Keratinocyte (primary cell): ENCODE measurements around the gene PLXNA2. TPM values are rescaled to one million over a fixed set of nuclear protein-coding genes. Genes with fewer than 3 reads are reported as not detected.

Source experiments
- DNase-seq: peaks from one replicate; pipeline ENCODE4 v3.0.0-alpha.2; 2011; ENCODE audit warnings: low read depth, missing footprints, low spot score
- FAIRE-seq: peaks from 2 replicates; lab custom pipeline; 2011; peaks lifted over from hg19 to GRCh38; lab: Jason Lieb, UNC
- H2AFZ ChIP-seq: 2 replicates; pipeline ENCODE4 v1.6.0; 2012; ENCODE audit warnings: low read length, control low read depth, inconsistent platforms; ENCODE audit not compliant: control insufficient read depth
- H3K27ac ChIP-seq: 2 replicates; pipeline ENCODE4 v1.5.1; 2011; ENCODE audit warnings: low read length; ENCODE audit not compliant: control insufficient read depth, insufficient read depth
- H3K27me3 ChIP-seq: 3 replicates; pipeline ENCODE4 v1.6.0; 2011; ENCODE audit warnings: low read length; ENCODE audit not compliant: control insufficient read depth, insufficient read depth; ENCODE audit errors: extremely low read depth
- H3K36me3 ChIP-seq, 2 experiments: 2 replicates in 1 of 2; 3 replicates in 1 of 2; pipeline ENCODE4 v1.5.1; 2011; ENCODE audit warnings: low read length in 2 of 2, mild to moderate bottlenecking in 1 of 2; ENCODE audit not compliant: control insufficient read depth in 2 of 2, insufficient read depth in 2 of 2; ENCODE audit errors: extremely low read depth in 1 of 2
- H3K4me1 ChIP-seq: 3 replicates; pipeline ENCODE4 v1.5.1; 2011; ENCODE audit warnings: low read length; ENCODE audit not compliant: control insufficient read depth, insufficient read depth; ENCODE audit errors: extremely low read depth
- H3K4me2 ChIP-seq: 3 replicates; pipeline ENCODE4 v1.6.0; 2011; ENCODE audit warnings: low read depth, low read length; ENCODE audit not compliant: control insufficient read depth, insufficient read depth; ENCODE audit errors: extremely low read depth
- H3K4me3 ChIP-seq, 3 experiments: fragments of 200-600 bp in 1 of 3; sonication (generic) in 1 of 3; 2 replicates in 2 of 3; 3 replicates in 1 of 3; pipeline ENCODE4 v1.5.1; 2011 to 2016; ENCODE audit warnings: low read length in 3 of 3, mild to moderate bottlenecking in 3 of 3, control low read depth in 2 of 3, inconsistent platforms in 1 of 3, low read depth in 1 of 3, mixed read lengths in 1 of 3, mixed run types in 1 of 3, moderate library complexity in 1 of 3; ENCODE audit not compliant: control insufficient read depth in 2 of 3, insufficient read depth in 2 of 3; ENCODE audit errors: extremely low read depth in 1 of 3
- H3K79me2 ChIP-seq: 2 replicates; pipeline ENCODE4 v1.6.0; 2012; ENCODE audit warnings: low read length; ENCODE audit not compliant: control insufficient read depth, insufficient read depth
- H3K9ac ChIP-seq: 3 replicates; pipeline ENCODE4 v1.6.0; 2011; ENCODE audit warnings: low read length; ENCODE audit not compliant: control insufficient read depth, insufficient read depth; ENCODE audit errors: extremely low read depth
- H3K9me1 ChIP-seq: 3 replicates; pipeline ENCODE4 v1.6.0; 2011; ENCODE audit warnings: low read length; ENCODE audit not compliant: control insufficient read depth, insufficient read depth; ENCODE audit errors: extremely low read depth
- H3K9me3 ChIP-seq: 2 replicates; pipeline ENCODE4 v1.5.1; 2012; ENCODE audit warnings: low read depth, low read length; ENCODE audit not compliant: control insufficient read depth
- H4K20me1 ChIP-seq: 3 replicates; pipeline ENCODE4 v1.6.0; 2011; ENCODE audit warnings: low read length; ENCODE audit not compliant: control insufficient read depth, insufficient read depth; ENCODE audit errors: extremely low read depth
- CTCF ChIP-seq, 3 experiments: IDR thresholded peaks in 1 of 3; conservative IDR thresholded peaks in 1 of 3; optimal IDR thresholded peaks in 1 of 3; 2 replicates in 2 of 3; 3 replicates in 1 of 3; pipeline versions ENCODE3 to v1.5.1; 2011; ENCODE audit warnings: low read length in 3 of 3, mild to moderate bottlenecking in 3 of 3, moderate library complexity in 2 of 3, control low read depth in 1 of 3, inconsistent platforms in 1 of 3; ENCODE audit not compliant: insufficient read depth in 2 of 3; ENCODE audit errors: extremely low read depth in 1 of 3
- EZH2 ChIP-seq: IDR thresholded peaks from one replicate; pipeline ENCODE4 v1.6.1; 2012; ENCODE audit warnings: inconsistent platforms, mild to moderate bottlenecking, low read length, moderate library complexity
- dilution Hi-C: fragments of 300-500 bp; cut with MboI; formaldehyde crosslinking; loops from one replicate; pipeline ENCODE4 v1.7.0; 2020; ENCODE audit warnings: low sequenced_read_pairs; ENCODE audit not compliant: extremely low pct_ligation_motif_present
- polyA plus RNA-seq, 5 experiments: library from polyadenylated mRNA; depleted of rRNA in 3 of 5; stranded (reverse) in 3 of 5; stranded (forward) in 1 of 5; unstranded in 1 of 5; fragments of >200 nt; gene quantifications; 1 replicate in 1 of 5; 2 replicates in 3 of 5; 3 replicates in 1 of 5; pipeline versions ENCODE4 v1.2.1 to v1.2.3, GENCODE V29; 2011 to 2012; ENCODE audit warnings: missing spikeins in 2 of 5, low read depth in 1 of 5, low replicate concordance in 1 of 5

Gene PLXNA2
- polyA plus RNA-seq, 1 donor (not counting 4 experiments of a cell fraction or from before 2014, with no cell fraction given): 6.7 TPM

- Histone ChIP-seq H3K9me1 (peaks cover 2% of the 10 kb centered on the region), H3K4me1 (peaks cover 18% of the 10 kb centered on the region), H3K27ac (peak overlapping the region; percentile 22), H3K4me2 (peak overlapping the region; percentile 30), H3K9me3 (no peaks in the 10 kb centered on the region), H2AFZ (no peak overlapping the region), H3K36me3 (peaks cover 2 to 8% of the 10 kb centered on the region in 2 experiments), H3K9ac (no peak overlapping the region), H4K20me1 (no peaks in the 10 kb centered on the region), H3K4me3 (no peak overlapping the region), H3K27me3 (no peaks in the 10 kb centered on the region), H3K79me2 (no peaks in the 10 kb centered on the region)
- peak; percentile 36 for DNase-seq
- dilution Hi-C loops: no loop called here
- TF ChIP-seq EZH2: no peak
- TF ChIP-seq CTCF (optimal IDR thresholded peaks at IDR 0.05 in 1 of 3, IDR thresholded peaks at IDR 0.05 in 1 of 3, conservative IDR thresholded peaks at IDR 0.05 in 1 of 3; ENCODE audit: extremely low read depth in 1 of 3, insufficient read depth in 2 of 3, low read length in 3 of 3): no peak
- peak; percentile 49 for FAIRE-seq
Observed at GRCh38 chr1:208108213-208108608, 136.0 kb downstream of the PLXNA2 start.

- Histone ChIP-seq H3K9me3 (no peaks in the 10 kb centered on the region), H4K20me1 (no peaks in the 10 kb centered on the region), H3K79me2 (no peaks in the 10 kb centered on the region), H3K4me2 (peak overlapping the region; percentile 30), H3K9me1 (peaks cover 2% of the 10 kb centered on the region), H3K4me1 (peaks cover 18% of the 10 kb centered on the region), H2AFZ (no peak overlapping the region), H3K9ac (no peak overlapping the region), H3K4me3 (no peak overlapping the region), H3K27me3 (no peaks in the 10 kb centered on the region), H3K36me3 (peaks cover 2 to 14% of the 10 kb centered on the region in 2 experiments), H3K27ac (peak overlapping the region; percentile 22)
- DNase-seq: peak; percentile 54
- TF ChIP-seq CTCF (optimal IDR thresholded peaks at IDR 0.05 in 1 of 3, IDR thresholded peaks at IDR 0.05 in 1 of 3, conservative IDR thresholded peaks at IDR 0.05 in 1 of 3; ENCODE audit: extremely low read depth in 1 of 3, insufficient read depth in 2 of 3, low read length in 3 of 3): no peak
- TF ChIP-seq EZH2: no peak
- FAIRE-seq: peak; percentile 68
- dilution Hi-C loops: no loop called here
Observed at GRCh38 chr1:208107425-208108212, 136.6 kb downstream of the PLXNA2 start.
